CD4-positive, alpha-beta T cell treated with Interleukin-15 for 1 hour (primary cell): ENCODE measurements around the gene OR2J1.
"Not testable (repeated sequence)": the region's sequence is repeated elsewhere in the genome, so short reads cannot be mapped to it uniquely, and the experiment has no call there.

ENCODE experiments used
- DNase-seq: peaks from one replicate; pipeline ENCODE4 v3.0.0-alpha.2; 2020

Gene OR2J1

GRCh38 chr6:29099190-29099589, at the start of gene OR2J1:
Gene OR2J1 (plus strand): TSS chr6:29099490. CDS start chr6:29100943, 1,453 bp downstream.
- no peak for DNase-seq

- no peak for DNase-seq
Observed at GRCh38 chr6:29051680-29052079, 47.6 kb upstream of the OR2J1 start.

- DNase-seq: no peak
Observed at GRCh38 chr6:29071831-29072723, 27.2 kb upstream of the OR2J1 start.

- no peak for DNase-seq
Observed at GRCh38 chr6:29079203-29079602, 20.1 kb upstream of the OR2J1 start.

GRCh38 chr6:29081312-29081711, 18.0 kb upstream of the OR2J1 start:
- no peak for DNase-seq

GRCh38 chr6:29082457-29082856, 16.8 kb upstream of the OR2J1 start:
- DNase-seq: no peak

GRCh38 chr6:29087213-29087612, 12.1 kb upstream of the OR2J1 start, which contains the start of gene OR2B3:
Gene OR2B3 (minus strand): TSS chr6:29087313. CDS start chr6:29087248, 65 bp downstream.
- DNase-seq: no peak

- DNase-seq: no peak
Observed at GRCh38 chr6:29092957-29093356, 6.3 kb upstream of the OR2J1 start.

- no peak for DNase-seq
Observed at GRCh38 chr6:29097803-29098202, 1.5 kb upstream of the OR2J1 start.

GRCh38 chr6:29107758-29108157, 8.5 kb downstream of the OR2J1 start, which contains the start of gene OR2J3:
Gene OR2J3 (plus strand): TSS chr6:29108058. CDS start chr6:29111891, 3,833 bp downstream.
- DNase-seq: no peak

GRCh38 chr6:29112135-29112534, 12.8 kb downstream of the OR2J1 start:
- DNase-seq: no peak

GRCh38 chr6:29114964-29115363, 15.7 kb downstream of the OR2J1 start:
- DNase-seq: not testable (repeated sequence)

- no peak for DNase-seq
Observed at GRCh38 chr6:29129326-29130012, 30.2 kb downstream of the OR2J1 start.

- DNase-seq: no peak
Observed at GRCh38 chr6:29130644-29131043, 31.4 kb downstream of the OR2J1 start.

- DNase-seq: no peak
Observed at GRCh38 chr6:29131691-29132090, 32.4 kb downstream of the OR2J1 start.

- no peak for DNase-seq
Observed at GRCh38 chr6:29137724-29138123, 38.4 kb downstream of the OR2J1 start.

- DNase-seq: no peak
Observed at GRCh38 chr6:29141606-29142005, 42.3 kb downstream of the OR2J1 start.

GRCh38 chr6:29142309-29142708, 43.0 kb downstream of the OR2J1 start:
- DNase-seq: no peak

GRCh38 chr6:29146179-29146578, 46.9 kb downstream of the OR2J1 start:
- DNase-seq: no peak

GRCh38 chr6:29147074-29147473, 47.8 kb downstream of the OR2J1 start:
- no peak for DNase-seq

GRCh38 chr6:29149444-29149843, 50.2 kb downstream of the OR2J1 start:
- not testable (repeated sequence) for DNase-seq
